Ramos (cell line): Measurements from ENCODE around the gene ENTR1.
"Not testable (repeated sequence)": the region's sequence is repeated elsewhere in the genome, so short reads cannot be mapped to it uniquely, and the experiment has no call there.

ENCODE experiments used
- in situ Hi-C: fragments of 300-500 bp; cut with MboI; formaldehyde crosslinking; loops from one replicate; pipeline ENCODE4 v1.14.3; 2022; ENCODE audit warnings: low sequenced_read_pairs; ENCODE audit not compliant: unreplicated experiment

ENTR1 gene

GRCh38 chr9:136423432-136424146, 13.2 kb upstream of the ENTR1 start:
- in situ Hi-C loops: no loop called here

- in situ Hi-C loops: no loop called here
Measured at GRCh38 chr9:136422876-136423275, 12.5 kb upstream of the ENTR1 start.

- in situ Hi-C loops: no loop called here
Measured at GRCh38 chr9:136421791-136422190, 11.4 kb upstream of the ENTR1 start.

GRCh38 chr9:136419092-136419420, 8.6 kb upstream of the ENTR1 start:
- in situ Hi-C loops: no loop called here

- in situ Hi-C loops: no loop called here
Measured at GRCh38 chr9:136418182-136419091, 8.0 kb upstream of the ENTR1 start.

GRCh38 chr9:136416914-136417313, 6.5 kb upstream of the ENTR1 start:
- in situ Hi-C loops: no loop called here

- in situ Hi-C loops: no loop called here
Measured at GRCh38 chr9:136416427-136416826, 6.0 kb upstream of the ENTR1 start.

GRCh38 chr9:136412962-136413361, 2.5 kb upstream of the ENTR1 start:
- in situ Hi-C loops: no loop called here

GRCh38 chr9:136411378-136411777, 964 bp upstream of the ENTR1 start:
- in situ Hi-C loops: no loop called here

GRCh38 chr9:136409557-136410455, 608 bp downstream of the ENTR1 start:
- in situ Hi-C loops: no loop called here

- in situ Hi-C loops: no loop called here
Measured at GRCh38 chr9:136407911-136408310, 2.5 kb downstream of the ENTR1 start.

GRCh38 chr9:136407061-136407460, 3.4 kb downstream of the ENTR1 start:
- in situ Hi-C loops: not testable (repeated sequence)

- in situ Hi-C loops: not testable (repeated sequence)
Measured at GRCh38 chr9:136405904-136406303, 4.5 kb downstream of the ENTR1 start.

GRCh38 chr9:136405481-136405880, 4.9 kb downstream of the ENTR1 start:
- in situ Hi-C loops: no loop called here

- in situ Hi-C loops: no loop called here
Measured at GRCh38 chr9:136404801-136405136, 5.6 kb downstream of the ENTR1 start.

- in situ Hi-C loops: no loop called here
Measured at GRCh38 chr9:136403915-136404800, 6.3 kb downstream of the ENTR1 start.

- in situ Hi-C loops: no loop called here
Measured at GRCh38 chr9:136403538-136403914, 6.9 kb downstream of the ENTR1 start.

GRCh38 chr9:136402067-136402466, 8.3 kb downstream of the ENTR1 start:
- in situ Hi-C loops: no loop called here

- in situ Hi-C loops: no loop called here
Measured at GRCh38 chr9:136401173-136401922, 9.1 kb downstream of the ENTR1 start.
